A673 (cell line): ENCODE data around the gene OTOA. TPM values are rescaled to one million over a fixed set of nuclear protein-coding genes. Genes with fewer than 3 reads are reported as not detected.
A peak's percentile ranks its signal among the peaks of the same experiment; 100 is the strongest.

Experiments
- BruUV-seq: library from RNA; stranded (reverse); fragments of 400-500 nt; replicated peaks from 2 replicates; lab custom pipeline; 2021; lab: Mats Ljungman, UMichigan
- CTCF ChIA-PET: fragments of 300-600 bp; sonication (Branson Sonifier 250); formaldehyde crosslinking; loops from one replicate; lab custom pipeline; 2022; ENCODE audit warnings: antibody characterized with exemption; lab: Charles Lee
- POLR2A ChIA-PET: fragments of 300-600 bp; sonication (Branson Sonifier 250); formaldehyde crosslinking; loops from one replicate; lab custom pipeline; 2022; ENCODE audit warnings: antibody characterized with exemption; ENCODE audit not compliant: low non-redundant PET; lab: Charles Lee
- DNase-seq: peaks from one replicate; pipeline ENCODE4 v3.0.0-alpha.2; 2015; ENCODE audit warnings: low spot score
- H3K27ac ChIP-seq: fragments of 200-600 bp; sonication (generic); 2 replicates; pipeline ENCODE4 v1.5.1; 2016; ENCODE audit warnings: mixed run types, low read depth, mild to moderate bottlenecking, mixed read lengths, antibody characterized with exemption, low read length; ENCODE audit not compliant: poor library complexity, severe bottlenecking
- H3K27me3 ChIP-seq: fragments of 200-600 bp; sonication (generic); replicated peaks from 2 replicates; pipeline ENCODE4 v1.6.1; 2017; ENCODE audit warnings: mixed run types, low read depth, mild to moderate bottlenecking, mixed read lengths, antibody characterized with exemption, low read length; ENCODE audit not compliant: insufficient read depth, poor library complexity
- H3K36me3 ChIP-seq: fragments of 200-600 bp; sonication (generic); 2 replicates; pipeline ENCODE4 v1.6.1; 2016; ENCODE audit warnings: mixed run types, mild to moderate bottlenecking, mixed read lengths, antibody characterized with exemption, low read length; ENCODE audit not compliant: insufficient read depth, poor library complexity, severe bottlenecking
- H3K4me1 ChIP-seq: fragments of 200-600 bp; sonication (generic); 2 replicates; pipeline ENCODE4 v1.6.1; 2017; ENCODE audit warnings: mixed run types, mild to moderate bottlenecking, mixed read lengths, antibody characterized with exemption, low read length; ENCODE audit not compliant: insufficient read depth, poor library complexity, severe bottlenecking
- H3K4me3 ChIP-seq: fragments of 200-600 bp; sonication (generic); 2 replicates; pipeline ENCODE4 v1.5.1; 2016; ENCODE audit warnings: low read depth, mixed run types, mild to moderate bottlenecking, mixed read lengths, low read length; ENCODE audit not compliant: poor library complexity, severe bottlenecking
- H3K9me3 ChIP-seq: fragments of 200-600 bp; sonication (generic); 2 replicates; pipeline ENCODE4 v1.6.1; 2016; ENCODE audit warnings: mixed run types, low read depth, mild to moderate bottlenecking, mixed read lengths, antibody characterized with exemption, low read length; ENCODE audit not compliant: poor library complexity, severe bottlenecking
- CTCF ChIP-seq: fragments of 300-800, 200-600 bp; sonication (generic); conservative IDR thresholded peaks from 2 replicates; pipeline ENCODE4 v1.5.1; 2017; ENCODE audit warnings: low read depth, mild to moderate bottlenecking, antibody characterized with exemption, low read length, moderate library complexity, mixed read lengths
- EZH2 ChIP-seq: fragments of 200-600 bp; sonication (generic); IDR thresholded peaks from 2 replicates; pipeline ENCODE4 v1.6.1; 2017; ENCODE audit warnings: borderline replicate concordance, low read depth, mild to moderate bottlenecking, mixed read lengths, antibody characterized with exemption, low read length; ENCODE audit not compliant: poor library complexity, severe bottlenecking
- intact Hi-C: fragments of 100-400 bp; cut with micrococcal nuclease; formaldehyde crosslinking; loops from one replicate; pipeline ENCODE4 v1.10.0; 2022; ENCODE audit not compliant: unreplicated experiment
- total RNA-seq: library from RNA; stranded (reverse); gene quantifications from 2 replicates; pipeline ENCODE4 v1.2.3, GENCODE V29; 2021

The OTOA gene
- total RNA-seq, 1 experiment from 2014 or later, result 0.13 TPM

GRCh38 chr16:21704733-21705132 lies 41.0 kb downstream of the OTOA start:
- intact Hi-C loops, result no loop called here
- Histone ChIP-seq H3K4me1 (no peaks in the 10 kb centered on the region), H3K4me3 (no peak overlapping the region), H3K27me3 (no peaks in the 10 kb centered on the region), H3K27ac (no peak overlapping the region), H3K36me3 (no peaks in the 10 kb centered on the region), H3K9me3 (no peaks in the 10 kb centered on the region)
- TF ChIP-seq CTCF, result no peak
- TF ChIP-seq EZH2, result no peak
- no TSS peak for BruUV-seq
- CTCF ChIA-PET, result no interaction called here
- no peak for DNase-seq
- POLR2A ChIA-PET, result no interaction called here

GRCh38 chr16:21708533-21709115 lies 44.9 kb downstream of the OTOA start:
- H3K4me3 ChIP-seq, result no peak overlapping the region
- TF ChIP-seq CTCF (peak; percentile 89), EZH2 (no peak)
- H3K9me3 ChIP-seq, result no peaks in the 10 kb centered on the region
- ChIA-PET CTCF (interaction anchor here (0.6 kb wide), 1 partner anchor 1426 kb away, joined by 5 read pairs; no protein-coding TSS in a partner anchor), POLR2A (no interaction called here)
- no peaks in the 10 kb centered on the region for H3K36me3 ChIP-seq
- H3K27ac ChIP-seq, result no peak overlapping the region
- no TSS peak for BruUV-seq
- no peaks in the 10 kb centered on the region for H3K4me1 ChIP-seq
- H3K27me3 ChIP-seq, result no peaks in the 10 kb centered on the region
- intact Hi-C loops, result loop anchor here (1.0 kb wide), 1 partner anchor 51 kb away; no protein-coding TSS in a partner anchor
- DNase-seq, result peak; percentile 75

- CTCF ChIA-PET, result no interaction called here
- Histone ChIP-seq H3K4me1 (no peaks in the 10 kb centered on the region), H3K4me3 (no peak overlapping the region), H3K36me3 (no peaks in the 10 kb centered on the region), H3K27me3 (no peaks in the 10 kb centered on the region), H3K27ac (no peak overlapping the region), H3K9me3 (no peaks in the 10 kb centered on the region)
- no peak for TF ChIP-seq EZH2
- no peak for TF ChIP-seq CTCF
- POLR2A ChIA-PET, result no interaction called here
- DNase-seq, result no peak
- intact Hi-C loops, result no loop called here
- no TSS peak for BruUV-seq
Measured at GRCh38 chr16:21710938-21711337, 47.2 kb downstream of the OTOA start.
